Frontal cortex (tissue), 1 donor: ENCODE measurements around the gene SULT1A3. TPM values are rescaled to one million over a fixed set of nuclear protein-coding genes. Genes with fewer than 3 reads are reported as not detected.

ENCODE experiments used
- small RNA-seq: library from RNA; depleted of rRNA; stranded (forward); fragments of <200 nt; gene quantifications from one replicate; pipeline ENCODE3, GENCODE V24; 2014
- total RNA-seq: library from RNA; depleted of rRNA; stranded (reverse); fragments of >200 nt; gene quantifications from one replicate; pipeline ENCODE4 v1.2.3, GENCODE V29; 2014

Gene SULT1A3
- total RNA-seq, 1 donor from 2014 or later = 5.3 TPM

Small RNA genes lying within 50 kb of the gene (small RNA-seq; reads per million reads assigned to genes)
- gene AC106782.4 = not detected

Other genes with a start within 250 kb of the SULT1A3 start
- 26.9 TPM for gene TMEM219, start 237.2 kb upstream of the SULT1A3 start, total RNA-seq
- 58.3 TPM for gene TAOK2, start 225.4 kb upstream of the SULT1A3 start, total RNA-seq
- gene HIRIP3, start 203.6 kb upstream of the SULT1A3 start, total RNA-seq = 12.6 TPM
- gene INO80E, start 203.0 kb upstream of the SULT1A3 start, total RNA-seq = 22.0 TPM
- 11.8 TPM for gene DOC2A, start 188.2 kb upstream of the SULT1A3 start, total RNA-seq
- not detected for gene C16orf92, start 176.1 kb upstream of the SULT1A3 start, total RNA-seq
- 10.2 TPM for gene TLCD3B, start 168.0 kb upstream of the SULT1A3 start, total RNA-seq
- gene ALDOA, start 133.5 kb upstream of the SULT1A3 start, total RNA-seq = 76.6 TPM
- gene PPP4C, start 123.3 kb upstream of the SULT1A3 start, total RNA-seq = 90.5 TPM
- gene TBX6, start 107.3 kb upstream of the SULT1A3 start, total RNA-seq = 0.41 TPM
- 18.8 TPM for gene YPEL3, start 103.0 kb upstream of the SULT1A3 start, total RNA-seq
- gene GDPD3, start 85.7 kb upstream of the SULT1A3 start, total RNA-seq = 1.2 TPM
- 17.5 TPM for gene MAPK3, start 76.0 kb upstream of the SULT1A3 start, total RNA-seq
- gene CORO1A, start 15.7 kb upstream of the SULT1A3 start, total RNA-seq = 22.0 TPM
- gene BOLA2B, start 5.6 kb upstream of the SULT1A3 start, total RNA-seq = 5.3 TPM
- 12.2 TPM for gene SLX1A, start 5.4 kb upstream of the SULT1A3 start, total RNA-seq
- gene NPIPB13, start 49.2 kb downstream of the SULT1A3 start, total RNA-seq = 1.2 TPM
- 38.7 TPM for gene CD2BP2, start 156.1 kb downstream of the SULT1A3 start, total RNA-seq
- gene TBC1D10B, start 171.2 kb downstream of the SULT1A3 start, total RNA-seq = 25.3 TPM
- not detected for gene MYL11, start 175.5 kb downstream of the SULT1A3 start, total RNA-seq
- not detected for gene SEPTIN1, start 183.3 kb downstream of the SULT1A3 start, total RNA-seq
- gene ZNF48, start 196.2 kb downstream of the SULT1A3 start, total RNA-seq = 39.9 TPM
- 9.0 TPM for gene ZNF771, start 208.4 kb downstream of the SULT1A3 start, total RNA-seq
- 28.9 TPM for gene DCTPP1, start 230.8 kb downstream of the SULT1A3 start, total RNA-seq
- gene SEPHS2, start 246.6 kb downstream of the SULT1A3 start, total RNA-seq = 12.6 TPM